ENCODE results near the gene SAMD10. TPM values are rescaled to one million over a fixed set of nuclear protein-coding genes. Genes with fewer than 3 reads are reported as not detected.
"Not testable (repeated sequence)": the region's sequence is repeated elsewhere in the genome, so short reads cannot be mapped to it uniquely, and the experiment has no call there.

Gene SAMD10
- polyA plus RNA-seq, 1 donor = 5.0 TPM

GRCh38 chr20:63939061-63939935 is 40.1 kb downstream of the SAMD10 start:
- Histone ChIP-seq H3K27me3 (ENCODE audit: control insufficient read depth, insufficient read depth, low read length) (no peaks in the 10 kb centered on the region), H3K36me3 (ENCODE audit: control insufficient read depth, insufficient read depth, low read length) (peaks cover 68% of the 10 kb centered on the region), H3K4me1 (ENCODE audit: control insufficient read depth, insufficient read depth, low read length) (peaks cover 4% of the 10 kb centered on the region), H3K27ac (ENCODE audit: low read length) (no peak overlapping the region), H3K4me3 (ENCODE audit: low read length) (no peak overlapping the region), H3K9me3 (ENCODE audit: control insufficient read depth, low read depth, low read length) (peaks cover 30% of the 10 kb centered on the region)
- no peak for DNase-seq
- no CpG with 5 or more reads among the region's 33 CpGs for WGBS (ENCODE audit: insufficient coverage, low lambda C conversion rate)

DNA sequence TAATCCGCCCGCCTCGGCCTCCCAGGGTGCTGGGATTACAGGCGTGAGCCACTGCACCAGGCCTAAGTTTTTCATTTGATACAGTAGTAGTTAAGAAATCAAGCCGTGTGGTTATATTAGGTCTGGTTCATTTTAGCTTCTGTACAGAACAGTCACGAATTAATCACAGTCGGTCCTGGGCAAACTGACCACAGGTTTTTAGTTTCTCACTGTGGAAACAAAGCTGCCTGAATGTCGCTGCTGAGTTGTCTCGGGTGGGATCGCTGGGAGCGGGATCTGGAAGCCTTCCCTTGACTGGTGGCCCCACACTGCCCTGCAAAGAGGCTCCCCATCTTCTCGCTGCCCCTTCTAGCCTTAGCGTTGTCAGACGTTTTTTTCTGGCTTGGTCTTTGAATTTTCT is 41.8 kb downstream of the SAMD10 start:
- no peak for DNase-seq
- 89% methylated on average over 6 of the region's 14 CpGs for WGBS (ENCODE audit: insufficient coverage, low lambda C conversion rate)
- Histone ChIP-seq H3K27ac (ENCODE audit: low read length) (no peak overlapping the region), H3K9me3 (ENCODE audit: control insufficient read depth, low read depth, low read length) (peaks cover 30% of the 10 kb centered on the region), H3K4me3 (ENCODE audit: low read length) (no peak overlapping the region), H3K4me1 (ENCODE audit: control insufficient read depth, insufficient read depth, low read length) (peaks cover under 1% of the 10 kb centered on the region), H3K36me3 (ENCODE audit: control insufficient read depth, insufficient read depth, low read length) (peaks cover 67% of the 10 kb centered on the region), H3K27me3 (ENCODE audit: control insufficient read depth, insufficient read depth, low read length) (no peaks in the 10 kb centered on the region)

GRCh38 chr20:63935447-63935846 is 44.0 kb downstream of the SAMD10 start:
- no peaks in the 10 kb centered on the region for H3K4me1 ChIP-seq (ENCODE audit: control insufficient read depth, insufficient read depth, low read length)
- peaks cover 72% of the 10 kb centered on the region for H3K36me3 ChIP-seq (ENCODE audit: control insufficient read depth, insufficient read depth, low read length)
- peaks cover 13% of the 10 kb centered on the region for H3K9me3 ChIP-seq (ENCODE audit: control insufficient read depth, low read depth, low read length)
- H3K27ac ChIP-seq (ENCODE audit: low read length) = no peak overlapping the region
- WGBS (ENCODE audit: insufficient coverage, low lambda C conversion rate) = no CpG with 5 or more reads among the region's 9 CpGs
- no peak overlapping the region for H3K4me3 ChIP-seq (ENCODE audit: low read length)
- no peaks in the 10 kb centered on the region for H3K27me3 ChIP-seq (ENCODE audit: control insufficient read depth, insufficient read depth, low read length)
- DNase-seq = no peak

GRCh38 chr20:63934271-63935068 is 45.0 kb downstream of the SAMD10 start:
- no CpG with 5 or more reads among the region's 37 CpGs for WGBS (ENCODE audit: insufficient coverage, low lambda C conversion rate)
- Histone ChIP-seq H3K27ac (ENCODE audit: low read length) (no peak overlapping the region), H3K27me3 (ENCODE audit: control insufficient read depth, insufficient read depth, low read length) (no peaks in the 10 kb centered on the region), H3K4me3 (ENCODE audit: low read length) (no peak overlapping the region), H3K4me1 (ENCODE audit: control insufficient read depth, insufficient read depth, low read length) (no peaks in the 10 kb centered on the region), H3K36me3 (ENCODE audit: control insufficient read depth, insufficient read depth, low read length) (peaks cover 71% of the 10 kb centered on the region), H3K9me3 (ENCODE audit: control insufficient read depth, low read depth, low read length) (peaks cover 9% of the 10 kb centered on the region)
- no peak for DNase-seq

DNA sequence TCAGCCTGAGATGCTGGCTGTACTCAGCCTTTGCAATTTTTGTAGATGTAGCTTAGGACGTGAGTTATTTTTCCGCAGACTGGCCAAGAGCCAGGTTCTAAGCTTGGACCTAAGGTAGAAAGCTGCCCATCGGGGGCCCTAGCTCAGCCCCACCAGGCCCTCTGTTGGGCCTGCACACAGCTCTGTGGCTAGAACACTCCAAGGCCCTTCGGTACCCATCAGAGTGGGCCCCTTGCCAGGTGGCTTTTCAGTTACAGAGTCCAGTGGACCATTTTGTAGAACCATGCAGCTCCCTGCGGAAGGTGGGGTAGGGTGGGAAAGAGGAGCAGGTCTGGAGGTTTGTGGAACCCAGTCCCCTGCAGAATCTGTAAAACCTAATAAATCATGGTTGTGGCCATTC is 45.8 kb downstream of the SAMD10 start:
- peaks cover 4% of the 10 kb centered on the region for H3K9me3 ChIP-seq (ENCODE audit: control insufficient read depth, low read depth, low read length)
- no peaks in the 10 kb centered on the region for H3K4me1 ChIP-seq (ENCODE audit: control insufficient read depth, insufficient read depth, low read length)
- no peak overlapping the region for H3K27ac ChIP-seq (ENCODE audit: low read length)
- WGBS (ENCODE audit: insufficient coverage, low lambda C conversion rate) = no CpG with 5 or more reads among the region's 5 CpGs
- no peaks in the 10 kb centered on the region for H3K27me3 ChIP-seq (ENCODE audit: control insufficient read depth, insufficient read depth, low read length)
- no peak for DNase-seq
- H3K36me3 ChIP-seq (ENCODE audit: control insufficient read depth, insufficient read depth, low read length) = peaks cover 70% of the 10 kb centered on the region
- H3K4me3 ChIP-seq (ENCODE audit: low read length) = no peak overlapping the region

DNA sequence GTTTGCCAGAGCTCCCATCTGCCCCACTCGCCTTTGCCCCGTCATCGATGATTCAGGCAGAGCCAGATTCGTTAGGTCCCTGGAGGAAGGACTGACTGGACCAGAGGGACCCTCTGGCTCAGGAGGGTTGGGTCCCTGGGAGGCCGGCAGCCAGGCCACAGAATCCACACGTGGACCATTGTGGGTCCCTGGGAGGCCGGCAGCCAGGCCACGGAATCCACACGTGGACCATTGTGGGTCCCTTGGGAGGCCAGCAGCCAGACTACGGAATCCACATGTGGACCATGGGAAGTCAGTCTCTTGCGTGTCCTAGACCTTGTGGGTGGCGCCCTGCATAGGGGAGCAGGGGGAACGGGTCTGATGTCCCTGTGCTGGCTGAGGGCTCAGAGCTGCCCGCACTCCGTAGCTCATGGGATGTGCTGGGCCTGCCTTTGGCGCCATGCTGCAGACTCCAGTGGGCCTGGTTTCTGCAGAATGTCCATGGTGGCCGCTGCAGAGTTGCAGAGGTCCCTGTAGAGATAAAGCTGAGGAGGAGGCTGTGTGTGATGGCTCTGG is 46.8 kb downstream of the SAMD10 start:
- Histone ChIP-seq H3K4me1 (ENCODE audit: control insufficient read depth, insufficient read depth, low read length) (no peaks in the 10 kb centered on the region), H3K27me3 (ENCODE audit: control insufficient read depth, insufficient read depth, low read length) (no peaks in the 10 kb centered on the region), H3K4me3 (ENCODE audit: low read length) (no peak overlapping the region), H3K36me3 (ENCODE audit: control insufficient read depth, insufficient read depth, low read length) (peaks cover 78% of the 10 kb centered on the region), H3K9me3 (ENCODE audit: control insufficient read depth, low read depth, low read length) (no peaks in the 10 kb centered on the region), H3K27ac (ENCODE audit: low read length) (no peak overlapping the region)
- WGBS (ENCODE audit: insufficient coverage, low lambda C conversion rate) = no CpG with 5 or more reads among the region's 17 CpGs
- DNase-seq = no peak

DNA sequence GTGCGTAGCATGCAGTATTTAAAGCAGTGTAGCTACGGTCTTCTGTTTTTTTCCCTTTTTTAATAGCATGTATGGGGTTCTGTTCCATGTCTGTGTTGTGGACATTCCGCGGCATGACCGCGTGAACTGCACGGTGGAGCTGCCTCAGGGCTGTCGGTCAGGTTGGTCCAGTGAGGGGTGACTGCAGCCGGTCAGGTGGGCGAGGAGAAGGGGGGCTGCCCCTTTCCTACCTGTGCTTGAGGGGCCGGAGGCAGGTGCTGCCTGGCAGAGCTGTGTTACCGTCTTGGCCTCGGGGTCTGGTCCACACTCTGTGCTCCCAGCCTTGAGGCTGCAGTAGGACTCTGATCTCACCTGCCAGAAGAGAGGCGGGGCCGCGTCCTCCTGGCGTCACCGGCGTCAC is 47.7 kb downstream of the SAMD10 start:
- no peaks in the 10 kb centered on the region for H3K4me1 ChIP-seq (ENCODE audit: control insufficient read depth, insufficient read depth, low read length)
- H3K27me3 ChIP-seq (ENCODE audit: control insufficient read depth, insufficient read depth, low read length) = no peaks in the 10 kb centered on the region
- peaks cover 82% of the 10 kb centered on the region for H3K36me3 ChIP-seq (ENCODE audit: control insufficient read depth, insufficient read depth, low read length)
- no CpG with 5 or more reads among the region's 19 CpGs for WGBS (ENCODE audit: insufficient coverage, low lambda C conversion rate)
- no peak for DNase-seq
- no peaks in the 10 kb centered on the region for H3K9me3 ChIP-seq (ENCODE audit: control insufficient read depth, low read depth, low read length)
- H3K27ac ChIP-seq (ENCODE audit: low read length) = no peak overlapping the region
- no peak overlapping the region for H3K4me3 ChIP-seq (ENCODE audit: low read length)

DNA sequence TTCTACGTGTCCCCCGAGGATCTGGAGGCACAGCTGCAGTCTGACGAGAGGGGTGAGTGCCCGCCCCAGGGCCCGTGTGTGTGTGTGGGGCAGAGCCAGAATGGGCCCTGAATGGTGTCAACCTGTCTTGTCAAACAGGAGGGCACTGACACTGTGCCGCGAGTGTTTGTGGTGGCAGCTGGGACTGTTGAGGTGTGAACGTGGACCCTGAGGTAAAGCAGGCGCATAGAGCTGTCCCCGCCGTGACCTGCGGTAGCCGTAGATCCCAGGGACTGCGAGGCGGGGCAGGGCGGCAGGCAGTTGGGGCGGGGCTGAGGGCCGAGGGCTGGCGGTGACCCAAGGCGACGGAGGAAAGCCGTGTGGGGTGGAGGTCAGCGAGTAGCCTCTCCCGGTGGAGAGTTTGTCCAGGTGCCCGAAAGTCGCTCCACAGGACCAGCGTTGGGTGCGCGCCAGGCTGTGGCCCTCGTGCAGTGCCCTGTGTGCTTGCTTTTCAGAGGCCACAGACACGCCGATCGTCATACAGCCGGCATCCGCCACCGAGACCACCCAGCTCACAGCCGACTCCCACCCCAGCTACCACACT is 48.4 kb downstream of the SAMD10 start:
- Histone ChIP-seq H3K27ac (ENCODE audit: low read length) (no peak overlapping the region), H3K4me3 (ENCODE audit: low read length) (no peak overlapping the region), H3K9me3 (ENCODE audit: control insufficient read depth, low read depth, low read length) (no peaks in the 10 kb centered on the region), H3K36me3 (ENCODE audit: control insufficient read depth, insufficient read depth, low read length) (peaks cover 86% of the 10 kb centered on the region), H3K27me3 (ENCODE audit: control insufficient read depth, insufficient read depth, low read length) (no peaks in the 10 kb centered on the region), H3K4me1 (ENCODE audit: control insufficient read depth, insufficient read depth, low read length) (no peaks in the 10 kb centered on the region)
- DNase-seq = no peak
- no CpG with 5 or more reads among the region's 37 CpGs for WGBS (ENCODE audit: insufficient coverage, low lambda C conversion rate)

GRCh38 chr20:63929473-63929883 is 50.0 kb downstream of the SAMD10 start:
- WGBS (ENCODE audit: insufficient coverage, low lambda C conversion rate) = no CpG with 5 or more reads among the region's 31 CpGs
- H3K4me3 ChIP-seq (ENCODE audit: low read length); H3K9me3 ChIP-seq (ENCODE audit: control insufficient read depth, low read depth, low read length); H3K4me1 ChIP-seq (ENCODE audit: control insufficient read depth, insufficient read depth, low read length); H3K27ac ChIP-seq (ENCODE audit: low read length); DNase-seq; H3K27me3 ChIP-seq (ENCODE audit: control insufficient read depth, insufficient read depth, low read length): not testable (repeated sequence)
- H3K36me3 ChIP-seq (ENCODE audit: control insufficient read depth, insufficient read depth, low read length) = peaks cover 70% of the 10 kb centered on the region

GRCh38 chr20:63929071-63929470 is 50.4 kb downstream of the SAMD10 start:
- no peaks in the 10 kb centered on the region for H3K4me1 ChIP-seq (ENCODE audit: control insufficient read depth, insufficient read depth, low read length)
- peaks cover 66% of the 10 kb centered on the region for H3K36me3 ChIP-seq (ENCODE audit: control insufficient read depth, insufficient read depth, low read length)
- no peak overlapping the region for H3K4me3 ChIP-seq (ENCODE audit: low read length)
- no peaks in the 10 kb centered on the region for H3K27me3 ChIP-seq (ENCODE audit: control insufficient read depth, insufficient read depth, low read length)
- no peaks in the 10 kb centered on the region for H3K9me3 ChIP-seq (ENCODE audit: control insufficient read depth, low read depth, low read length)
- no peak for DNase-seq
- no peak overlapping the region for H3K27ac ChIP-seq (ENCODE audit: low read length)
- no CpG with 5 or more reads among the region's 26 CpGs for WGBS (ENCODE audit: insufficient coverage, low lambda C conversion rate)

Measured in large intestine (tissue), 3 donors.